DND-41 (cell line): ENCODE data around the gene FAM222A.

Experiments used
- ATAC-seq: fragments of 200-7000 bp; cut with Tn5 transposase; 3 replicates; pipeline ENCODE4 v1.9.1; 2021; ENCODE audit warnings: low read depth; ENCODE audit not compliant: insufficient read depth
- DNase-seq: peaks from one replicate; pipeline ENCODE4 v3.0.0-alpha.2; 2020
- H2AFZ ChIP-seq: 2 replicates; pipeline ENCODE4 v1.6.0; 2012; ENCODE audit warnings: low read depth, low read length
- H3K27ac ChIP-seq: 2 replicates; pipeline ENCODE4 v1.5.1; 2012; ENCODE audit warnings: low read length, inconsistent platforms
- H3K27me3 ChIP-seq: fragments of 200-600 bp; sonication (generic); 2 replicates; pipeline ENCODE4 v1.6.0; 2012; ENCODE audit warnings: low read length, mild to moderate bottlenecking, inconsistent platforms; ENCODE audit not compliant: insufficient read depth, poor library complexity
- H3K36me3 ChIP-seq: 2 replicates; pipeline ENCODE4 v1.5.1; 2012; ENCODE audit warnings: low read length, inconsistent platforms; ENCODE audit not compliant: insufficient read depth
- H3K4me1 ChIP-seq: 2 replicates; pipeline ENCODE4 v1.5.1; 2012; ENCODE audit warnings: mild to moderate bottlenecking, low read length; ENCODE audit not compliant: insufficient read depth
- H3K4me2 ChIP-seq: 2 replicates; pipeline ENCODE4 v1.6.0; 2012; ENCODE audit warnings: mild to moderate bottlenecking, moderate library complexity, low read length, inconsistent platforms; ENCODE audit not compliant: insufficient read depth
- H3K4me3 ChIP-seq, 2 experiments: fragments of 200-600 bp in 1 of 2; shearing (Covaris generic) in 1 of 2; 2 replicates each; pipeline ENCODE4 v1.5.1; 2012 to 2016; ENCODE audit warnings: inconsistent platforms in 2 of 2, low read length in 2 of 2, mild to moderate bottlenecking in 2 of 2, low read depth in 1 of 2, moderate library complexity in 1 of 2
- H3K79me2 ChIP-seq: 2 replicates; pipeline ENCODE4 v1.6.0; 2012; ENCODE audit warnings: low read length, inconsistent platforms; ENCODE audit not compliant: insufficient read depth
- H3K9ac ChIP-seq: 2 replicates; pipeline ENCODE4 v1.6.0; 2012; ENCODE audit warnings: low read depth, mild to moderate bottlenecking, inconsistent platforms, low read length, moderate library complexity
- H3K9me3 ChIP-seq: 2 replicates; pipeline ENCODE4 v1.5.1; 2012; ENCODE audit warnings: low read length, moderate library complexity, mild to moderate bottlenecking, inconsistent platforms; ENCODE audit not compliant: insufficient read depth, severe bottlenecking
- H4K20me1 ChIP-seq: 2 replicates; pipeline ENCODE4 v1.6.0; 2012; ENCODE audit warnings: low read length; ENCODE audit not compliant: insufficient read depth
- CTCF ChIP-seq: IDR thresholded peaks from 2 replicates; pipeline ENCODE4 v1.5.1; 2012; ENCODE audit warnings: borderline replicate concordance, low read length, moderate library complexity, mild to moderate bottlenecking; ENCODE audit not compliant: poor library complexity, severe bottlenecking; ENCODE audit errors: extremely low read depth
- EZH2 ChIP-seq: IDR thresholded peaks from 3 replicates; pipeline ENCODE4 v1.6.1; 2012; ENCODE audit warnings: borderline replicate concordance, low read depth, mild to moderate bottlenecking, moderate library complexity, low read length, inconsistent platforms; ENCODE audit not compliant: severe bottlenecking

FAM222A gene

GRCh38 chr12:109670731-109671130 is 42.9 kb upstream of the FAM222A start:
- TF ChIP-seq EZH2 (no peak), CTCF (no peak)
- Histone ChIP-seq H3K36me3 (no peaks in the 10 kb centered on the region), H2AFZ (no peak overlapping the region), H4K20me1 (no peaks in the 10 kb centered on the region), H3K4me1 (no peaks in the 10 kb centered on the region), H3K27me3 (no peaks in the 10 kb centered on the region), H3K4me3 (no peak overlapping the region), H3K27ac (no peak overlapping the region), H3K79me2 (no peaks in the 10 kb centered on the region), H3K4me2 (no peak overlapping the region), H3K9ac (no peak overlapping the region), H3K9me3 (peaks cover 3% of the 10 kb centered on the region)
- ATAC-seq (no peak), DNase-seq (no peak)

DNA sequence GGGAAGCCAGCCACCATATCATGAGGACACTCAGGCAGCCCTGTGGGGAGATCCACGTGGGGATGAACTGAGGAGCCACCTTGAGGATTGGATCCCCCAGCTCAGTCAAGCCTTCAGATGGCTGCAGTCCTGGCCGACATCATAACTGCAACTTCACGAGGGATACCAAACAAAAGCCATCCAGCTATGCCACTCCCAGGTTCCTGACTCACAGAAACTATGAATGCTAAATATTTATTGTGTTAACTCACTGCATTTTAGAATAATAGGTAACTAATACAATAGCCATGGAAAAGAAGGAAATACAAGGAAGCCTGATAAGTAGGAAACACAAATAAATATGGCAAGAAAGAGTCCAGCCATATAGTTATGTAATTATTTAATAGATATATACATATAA is 42.1 kb upstream of the FAM222A start:
- Histone ChIP-seq H3K4me2 (no peak overlapping the region), H3K79me2 (no peaks in the 10 kb centered on the region), H3K4me1 (no peaks in the 10 kb centered on the region), H3K4me3 (no peak overlapping the region), H3K36me3 (no peaks in the 10 kb centered on the region), H3K9ac (no peak overlapping the region), H3K9me3 (peaks cover 3% of the 10 kb centered on the region), H3K27ac (no peak overlapping the region), H3K27me3 (no peaks in the 10 kb centered on the region), H4K20me1 (no peaks in the 10 kb centered on the region), H2AFZ (no peak overlapping the region)
- DNase-seq (no peak), ATAC-seq (no peak)
- no peak for TF ChIP-seq EZH2
- no peak for TF ChIP-seq CTCF

GRCh38 chr12:109673379-109673778 is 40.2 kb upstream of the FAM222A start:
- Histone ChIP-seq H3K4me1 (no peaks in the 10 kb centered on the region), H3K27me3 (no peaks in the 10 kb centered on the region), H4K20me1 (no peaks in the 10 kb centered on the region), H3K79me2 (no peaks in the 10 kb centered on the region), H3K9me3 (peaks cover 3% of the 10 kb centered on the region), H3K9ac (no peak overlapping the region), H3K27ac (no peak overlapping the region), H3K36me3 (no peaks in the 10 kb centered on the region), H3K4me2 (no peak overlapping the region), H2AFZ (no peak overlapping the region), H3K4me3 (no peak overlapping the region)
- no peak for ATAC-seq
- TF ChIP-seq CTCF, result no peak
- DNase-seq, result no peak

DNA sequence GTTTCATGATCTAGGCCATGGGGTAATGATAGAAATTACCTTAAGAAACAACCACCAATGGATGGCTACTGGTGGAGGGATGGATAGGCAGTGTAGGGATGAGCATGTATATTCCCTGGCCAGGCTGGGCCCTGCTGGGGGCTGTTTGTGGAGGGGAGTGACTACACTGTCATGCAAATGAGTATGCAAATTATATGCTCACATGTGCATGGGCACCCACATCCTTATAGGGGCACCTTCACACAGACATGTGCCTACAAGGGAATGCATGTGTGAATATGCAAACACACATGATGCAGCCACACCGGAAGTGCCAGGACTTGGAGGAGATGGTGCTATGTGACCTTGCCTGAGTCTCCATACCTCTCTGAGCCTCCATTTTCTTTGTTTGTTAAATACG is 39.7 kb upstream of the FAM222A start:
- no peak overlapping the region for H3K4me3 ChIP-seq
- H3K36me3 ChIP-seq, result no peaks in the 10 kb centered on the region
- DNase-seq (no peak), ATAC-seq (no peak)
- no peak overlapping the region for H3K4me2 ChIP-seq
- TF ChIP-seq EZH2 (no peak), CTCF (no peak)
- peaks cover 3% of the 10 kb centered on the region for H3K9me3 ChIP-seq
- H4K20me1 ChIP-seq, result no peaks in the 10 kb centered on the region
- no peak overlapping the region for H2AFZ ChIP-seq
- no peak overlapping the region for H3K9ac ChIP-seq
- H3K4me1 ChIP-seq, result no peaks in the 10 kb centered on the region
- no peak overlapping the region for H3K27ac ChIP-seq
- no peaks in the 10 kb centered on the region for H3K79me2 ChIP-seq
- H3K27me3 ChIP-seq, result no peaks in the 10 kb centered on the region
